Muscle of leg (tissue), 11 donors: Measurements from ENCODE around the gene LIPG. TPM values are rescaled to one million over a fixed set of nuclear protein-coding genes. Genes with fewer than 3 reads are reported as not detected.
A peak's percentile ranks its signal among the peaks of the same experiment; 100 is the strongest.
"Not testable (repeated sequence)": the region's sequence is repeated elsewhere in the genome, so short reads cannot be mapped to it uniquely, and the experiment has no call there.

Source experiments
- DNase-seq: peaks from one replicate; pipeline ENCODE4 v3.0.0; 2013
- H3K27ac ChIP-seq: one replicate; pipeline ENCODE4 v1.5.1; 2013; ENCODE audit warnings: mild to moderate bottlenecking, low read length, control low read depth
- H3K27me3 ChIP-seq: one replicate; pipeline ENCODE4 v1.6.1; 2013; ENCODE audit warnings: low read length; ENCODE audit not compliant: control insufficient read depth, insufficient read depth
- H3K36me3 ChIP-seq: one replicate; pipeline ENCODE4 v1.6.1; 2013; ENCODE audit warnings: low read length; ENCODE audit not compliant: control insufficient read depth, insufficient read depth
- H3K4me1 ChIP-seq: one replicate; pipeline ENCODE4 v1.6.1; 2013; ENCODE audit warnings: low read length; ENCODE audit not compliant: control insufficient read depth, insufficient read depth
- H3K4me3 ChIP-seq: one replicate; pipeline ENCODE4 v1.5.1; 2013; ENCODE audit warnings: low read length, control low read depth
- H3K9me3 ChIP-seq: replicated peaks from 2 replicates; pipeline ENCODE4 v1.6.1; 2013; ENCODE audit warnings: low read depth, low read length; ENCODE audit not compliant: control insufficient read depth
- WGBS: methylation state at CpG from one replicate; pipeline ENCODE4 v1.1.5; 2013; ENCODE audit warnings: missing lambda C conversion rate; ENCODE audit not compliant: insufficient coverage; 5-methylcytosine and 5-hydroxymethylcytosine counted together
- polyA plus RNA-seq, 8 donors: library from polyadenylated mRNA; unstranded; fragments of 120-200 nt; gene quantifications; one replicate each; pipeline versions ENCODE4 v1.2.1 to v1.2.3, GENCODE V29; 2013; ENCODE audit warnings: inconsistent platforms in 1 of 8, low replicate concordance in 1 of 8; ENCODE audit not compliant: insufficient read length in 8 of 8, insufficient read depth in 1 of 8
- total RNA-seq: library from RNA; stranded (reverse); fragments of 120-200 nt; gene quantifications from one replicate; pipeline ENCODE4 v1.2.4, GENCODE V29; 2013

Gene LIPG
- total and polyA plus RNA-seq, 9 donors: 3.5 to 8.6 (median 5.3) TPM

GRCh38 chr18:49569724-49570123, 7.9 kb downstream of the LIPG start:
- H3K4me1 ChIP-seq: peaks cover 11% of the 10 kb centered on the region
- DNase-seq: no peak
- H3K27ac ChIP-seq: no peak overlapping the region
- H3K27me3 ChIP-seq: peaks cover 2% of the 10 kb centered on the region
- H3K4me3 ChIP-seq: no peak overlapping the region
- WGBS: no CpG with 5 or more reads among the region's 6 CpGs
- peaks cover 10% of the 10 kb centered on the region for H3K36me3 ChIP-seq
- H3K9me3 ChIP-seq: no peaks in the 10 kb centered on the region

GRCh38 chr18:49570836-49571235, 9.0 kb downstream of the LIPG start:
- Histone ChIP-seq H3K27me3 (no peaks in the 10 kb centered on the region), H3K9me3 (no peaks in the 10 kb centered on the region), H3K4me3 (no peak overlapping the region), H3K27ac (no peak overlapping the region), H3K36me3 (peaks cover 10% of the 10 kb centered on the region), H3K4me1 (peaks cover 2% of the 10 kb centered on the region)
- WGBS: 79% methylated on average over 4 of the region's 5 CpGs
- DNase-seq: no peak

GRCh38 chr18:49572611-49573345, 10.9 kb downstream of the LIPG start:
- no peaks in the 10 kb centered on the region for H3K4me1 ChIP-seq
- DNase-seq: no peak
- no peak overlapping the region for H3K4me3 ChIP-seq
- H3K27me3 ChIP-seq: no peaks in the 10 kb centered on the region
- WGBS: 89% methylated on average over 7 of the region's 11 CpGs
- no peak overlapping the region for H3K27ac ChIP-seq
- no peaks in the 10 kb centered on the region for H3K9me3 ChIP-seq
- H3K36me3 ChIP-seq: peaks cover 8% of the 10 kb centered on the region

GRCh38 chr18:49573835-49574234, 12.0 kb downstream of the LIPG start:
- H3K36me3 ChIP-seq: peaks cover 8% of the 10 kb centered on the region
- H3K27me3 ChIP-seq: no peaks in the 10 kb centered on the region
- DNase-seq: no peak
- no CpG with 5 or more reads among the region's 2 CpGs for WGBS
- H3K4me1 ChIP-seq: no peaks in the 10 kb centered on the region
- no peak overlapping the region for H3K4me3 ChIP-seq
- H3K27ac ChIP-seq: no peak overlapping the region
- H3K9me3 ChIP-seq: no peaks in the 10 kb centered on the region

- H3K27ac ChIP-seq, DNase-seq, H3K4me3 ChIP-seq, H3K4me1 ChIP-seq, H3K36me3 ChIP-seq, H3K27me3 ChIP-seq, H3K9me3 ChIP-seq: not testable (repeated sequence)
- no CpG with 5 or more reads among the region's 2 CpGs for WGBS
These were observed 17.2 kb downstream of the LIPG start for GRCh38 chr18:49579041-49579440.

- not testable (repeated sequence) for H3K27me3 ChIP-seq, DNase-seq, H3K4me1 ChIP-seq, H3K4me3 ChIP-seq, H3K27ac ChIP-seq, H3K36me3 ChIP-seq, H3K9me3 ChIP-seq
- WGBS: no CpG with 5 or more reads among the region's 2 CpGs
These were observed 17.7 kb downstream of the LIPG start for GRCh38 chr18:49579583-49579982.

GRCh38 chr18:49580279-49580678, 18.4 kb downstream of the LIPG start:
- Histone ChIP-seq H3K27me3 (no peaks in the 10 kb centered on the region), H3K4me3 (no peak overlapping the region), H3K36me3 (no peaks in the 10 kb centered on the region), H3K27ac (no peak overlapping the region), H3K9me3 (no peaks in the 10 kb centered on the region), H3K4me1 (no peaks in the 10 kb centered on the region)
- no peak for DNase-seq
- no CpG with 5 or more reads among the region's 1 CpG for WGBS

- WGBS: 67% methylated on average over 3 of the region's 7 CpGs
These were observed 19.5 kb downstream of the LIPG start for GRCh38 chr18:49581371-49581770.

GRCh38 chr18:49582579-49582978, 20.7 kb downstream of the LIPG start:
- no peak overlapping the region for H3K4me3 ChIP-seq
- H3K27ac ChIP-seq: no peak overlapping the region
- peak; percentile 18 for DNase-seq
- H3K9me3 ChIP-seq: no peaks in the 10 kb centered on the region
- H3K27me3 ChIP-seq: no peaks in the 10 kb centered on the region
- H3K4me1 ChIP-seq: no peaks in the 10 kb centered on the region
- 60% methylated on average over 7 of the region's 8 CpGs for WGBS
- H3K36me3 ChIP-seq: no peaks in the 10 kb centered on the region

More at GRCh38 chr18:49581371-49581770, 19.5 kb downstream of the LIPG start:
- H3K36me3 ChIP-seq: no peaks in the 10 kb centered on the region
- no peaks in the 10 kb centered on the region for H3K9me3 ChIP-seq
- no peak overlapping the region for H3K27ac ChIP-seq
- no peak for DNase-seq
- no peaks in the 10 kb centered on the region for H3K27me3 ChIP-seq
- no peaks in the 10 kb centered on the region for H3K4me1 ChIP-seq
- no peak overlapping the region for H3K4me3 ChIP-seq

GRCh38 chr18:49584394-49584793, 22.5 kb downstream of the LIPG start:
- Histone ChIP-seq H3K27ac (no peak overlapping the region), H3K4me3 (no peak overlapping the region), H3K36me3 (no peaks in the 10 kb centered on the region), H3K4me1 (peaks cover 2% of the 10 kb centered on the region), H3K9me3 (no peaks in the 10 kb centered on the region), H3K27me3 (no peaks in the 10 kb centered on the region)
- DNase-seq: peak; percentile 30
- WGBS: 87% methylated on average over 2 of the region's 3 CpGs

- not testable (repeated sequence) for DNase-seq
- 85% methylated on average over 3 of the region's 4 CpGs for WGBS
These were observed 23.1 kb downstream of the LIPG start for GRCh38 chr18:49584951-49585350.

More at GRCh38 chr18:49584951-49585350, 23.1 kb downstream of the LIPG start:
- not testable (repeated sequence) for H3K27ac ChIP-seq, H3K4me1 ChIP-seq, H3K4me3 ChIP-seq, H3K9me3 ChIP-seq, H3K36me3 ChIP-seq, H3K27me3 ChIP-seq
